DOHH2 (cell line): Measurements from ENCODE around the gene INO80D.

Source experiments
- H3F3A ChIP-seq: fragments of 200-600 bp; sonication (generic), shearing (Covaris generic); 2 replicates; pipeline ENCODE4 v1.6.0; 2016; ENCODE audit warnings: antibody characterized with exemption, mild to moderate bottlenecking; ENCODE audit not compliant: control insufficient read depth, insufficient read depth
- H3K27ac ChIP-seq: fragments of 200-600 bp; sonication (generic); 2 replicates; pipeline ENCODE4 v1.5.1; 2014; ENCODE audit warnings: low read depth, mild to moderate bottlenecking, low read length, moderate library complexity
- H3K27me3 ChIP-seq: fragments of 200-600 bp; sonication (generic); 2 replicates; pipeline ENCODE4 v1.6.1; 2014; ENCODE audit warnings: mild to moderate bottlenecking, low read length, mixed read lengths; ENCODE audit not compliant: control insufficient read depth
- H3K36me3 ChIP-seq: fragments of 200-600 bp; sonication (generic); 2 replicates; pipeline ENCODE4 v1.6.1; 2014; ENCODE audit warnings: mild to moderate bottlenecking, low read length, moderate library complexity, mixed read lengths; ENCODE audit not compliant: control insufficient read depth
- H3K4me1 ChIP-seq: fragments of 200-600 bp; sonication (generic); 2 replicates; pipeline ENCODE4 v1.6.1; 2014; ENCODE audit warnings: mild to moderate bottlenecking, low read length, mixed read lengths; ENCODE audit not compliant: control insufficient read depth
- H3K4me2 ChIP-seq: fragments of 200-600 bp; sonication (generic); 2 replicates; pipeline ENCODE4 v1.6.0; 2014; ENCODE audit warnings: mild to moderate bottlenecking, low read length, moderate library complexity
- H3K4me3 ChIP-seq: fragments of 200-600 bp; sonication (generic); 2 replicates; pipeline ENCODE4 v1.5.1; 2014; ENCODE audit warnings: mild to moderate bottlenecking, low read length, mixed read lengths
- H3K79me2 ChIP-seq: fragments of 200-600 bp; sonication (generic); 2 replicates; pipeline ENCODE4 v1.6.1; 2014; ENCODE audit warnings: mild to moderate bottlenecking, low read length, mixed read lengths; ENCODE audit not compliant: control insufficient read depth
- H3K9me2 ChIP-seq: fragments of 200-600 bp; sonication (generic); replicated peaks from 2 replicates; pipeline ENCODE4 v1.6.1; 2014; ENCODE audit warnings: mild to moderate bottlenecking, low read length, mixed read lengths; ENCODE audit not compliant: control insufficient read depth
- H3K9me3 ChIP-seq: fragments of 200-600 bp; sonication (generic); 2 replicates; pipeline ENCODE4 v1.6.1; 2014; ENCODE audit warnings: antibody characterized with exemption, low read length, mixed read lengths; ENCODE audit not compliant: control insufficient read depth, insufficient read depth
- H4K20me1 ChIP-seq: fragments of 200-600 bp; sonication (generic); 2 replicates; pipeline ENCODE4 v1.6.0; 2014; ENCODE audit warnings: low read depth, mild to moderate bottlenecking, antibody characterized with exemption, low read length, moderate library complexity; ENCODE audit not compliant: control insufficient read depth, insufficient read depth
- EZH2phosphoT487 ChIP-seq: fragments of 200-600 bp; sonication (generic); IDR thresholded peaks from 2 replicates; pipeline ENCODE4 v1.6.1; 2017; ENCODE audit warnings: borderline replicate concordance, mild to moderate bottlenecking, antibody characterized with exemption, low read length, moderate library complexity, mixed read lengths
- TF ChIP-seq, protein P1 (sequence below): fragments of 200-600 bp; sonication (generic); IDR thresholded peaks from one replicate; pipeline ENCODE4 v1.5.1; 2014; ENCODE audit warnings: antibody characterized with exemption, mild to moderate bottlenecking, low read depth, low read length; ENCODE audit not compliant: poor library complexity, severe bottlenecking

Gene INO80D

GRCh38 chr2:205954707-205955106, 131.3 kb downstream of the INO80D start:
- no peaks in the 10 kb centered on the region for H3K9me3 ChIP-seq
- H3K4me3 ChIP-seq: no peak overlapping the region
- no peaks in the 10 kb centered on the region for H4K20me1 ChIP-seq
- no peaks in the 10 kb centered on the region for H3F3A ChIP-seq
- H3K9me2 ChIP-seq: no peaks in the 10 kb centered on the region
- TF ChIP-seq EZH2phosphoT487: no peak
- TF ChIP-seq, protein P1, sequence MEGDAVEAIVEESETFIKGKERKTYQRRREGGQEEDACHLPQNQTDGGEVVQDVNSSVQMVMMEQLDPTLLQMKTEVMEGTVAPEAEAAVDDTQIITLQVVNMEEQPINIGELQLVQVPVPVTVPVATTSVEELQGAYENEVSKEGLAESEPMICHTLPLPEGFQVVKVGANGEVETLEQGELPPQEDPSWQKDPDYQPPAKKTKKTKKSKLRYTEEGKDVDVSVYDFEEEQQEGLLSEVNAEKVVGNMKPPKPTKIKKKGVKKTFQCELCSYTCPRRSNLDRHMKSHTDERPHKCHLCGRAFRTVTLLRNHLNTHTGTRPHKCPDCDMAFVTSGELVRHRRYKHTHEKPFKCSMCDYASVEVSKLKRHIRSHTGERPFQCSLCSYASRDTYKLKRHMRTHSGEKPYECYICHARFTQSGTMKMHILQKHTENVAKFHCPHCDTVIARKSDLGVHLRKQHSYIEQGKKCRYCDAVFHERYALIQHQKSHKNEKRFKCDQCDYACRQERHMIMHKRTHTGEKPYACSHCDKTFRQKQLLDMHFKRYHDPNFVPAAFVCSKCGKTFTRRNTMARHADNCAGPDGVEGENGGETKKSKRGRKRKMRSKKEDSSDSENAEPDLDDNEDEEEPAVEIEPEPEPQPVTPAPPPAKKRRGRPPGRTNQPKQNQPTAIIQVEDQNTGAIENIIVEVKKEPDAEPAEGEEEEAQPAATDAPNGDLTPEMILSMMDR: no peak
- no peaks in the 10 kb centered on the region for H3K4me1 ChIP-seq
- no peaks in the 10 kb centered on the region for H3K27me3 ChIP-seq
- no peak overlapping the region for H3K4me2 ChIP-seq
- no peaks in the 10 kb centered on the region for H3K36me3 ChIP-seq
- H3K79me2 ChIP-seq: no peaks in the 10 kb centered on the region
- H3K27ac ChIP-seq: no peak overlapping the region

DNA sequence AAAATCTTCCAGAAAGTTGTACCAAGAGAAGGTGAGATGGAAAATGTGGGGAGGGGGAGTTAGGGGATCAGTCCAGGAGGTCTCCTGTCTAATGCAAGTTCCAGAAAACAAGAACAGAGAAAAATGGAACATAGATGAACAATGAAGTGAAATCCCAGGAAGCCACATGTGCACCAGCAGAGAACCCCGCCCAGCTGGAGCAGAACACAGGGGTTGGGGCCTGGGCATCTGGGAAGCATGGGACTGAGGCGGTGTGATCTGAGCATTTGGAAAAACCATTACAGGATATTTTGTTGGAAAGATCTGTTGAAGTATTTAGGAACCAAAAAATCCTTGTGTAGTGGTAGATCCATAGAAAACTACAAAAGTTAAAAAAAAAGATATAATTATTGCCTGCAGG, 133.7 kb downstream of the INO80D start:
- Histone ChIP-seq H3K4me2 (no peak overlapping the region), H3K36me3 (no peaks in the 10 kb centered on the region), H3F3A (no peaks in the 10 kb centered on the region), H3K9me3 (no peaks in the 10 kb centered on the region), H3K79me2 (no peaks in the 10 kb centered on the region), H3K4me1 (no peaks in the 10 kb centered on the region), H3K27me3 (0 out of 2 replicates have a peak, but pooled peaks cover 2% of the 10 kb centered on the region), H3K4me3 (no peak overlapping the region), H3K27ac (no peak overlapping the region), H3K9me2 (no peaks in the 10 kb centered on the region), H4K20me1 (no peaks in the 10 kb centered on the region)
- no peak for TF ChIP-seq EZH2phosphoT487
- TF ChIP-seq, protein P1: no peak

DNA sequence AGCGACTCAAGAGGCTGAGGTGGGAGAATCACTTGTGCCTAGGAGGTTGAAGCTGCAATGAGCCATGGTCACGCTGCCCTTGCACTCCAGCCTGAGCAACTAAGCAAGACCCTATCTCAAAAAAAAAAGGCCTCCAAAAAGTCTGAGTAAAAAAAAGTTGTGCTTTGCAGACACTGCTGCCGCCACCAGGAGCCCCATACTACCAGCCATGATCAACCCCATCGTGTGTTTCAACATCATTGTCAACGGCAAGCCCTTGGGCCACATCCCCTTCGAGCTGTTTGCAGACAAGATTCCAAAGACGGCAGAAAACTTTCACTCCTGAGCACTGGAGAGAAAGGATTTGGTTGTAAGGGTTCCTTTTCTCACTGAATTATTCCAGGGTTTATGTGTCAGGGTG, 137.1 kb downstream of the INO80D start:
- Histone ChIP-seq H3F3A (no peaks in the 10 kb centered on the region), H3K79me2 (no peaks in the 10 kb centered on the region), H3K36me3 (no peaks in the 10 kb centered on the region), H3K27ac (no peak overlapping the region), H3K4me2 (no peak overlapping the region), H3K27me3 (0 out of 2 replicates have a peak, but pooled peaks cover 2% of the 10 kb centered on the region), H4K20me1 (no peaks in the 10 kb centered on the region), H3K4me1 (peaks cover 8% of the 10 kb centered on the region), H3K9me2 (no peaks in the 10 kb centered on the region), H3K9me3 (no peaks in the 10 kb centered on the region), H3K4me3 (no peak overlapping the region)
- no peak for TF ChIP-seq EZH2phosphoT487
- TF ChIP-seq, protein P1: no peak

DNA sequence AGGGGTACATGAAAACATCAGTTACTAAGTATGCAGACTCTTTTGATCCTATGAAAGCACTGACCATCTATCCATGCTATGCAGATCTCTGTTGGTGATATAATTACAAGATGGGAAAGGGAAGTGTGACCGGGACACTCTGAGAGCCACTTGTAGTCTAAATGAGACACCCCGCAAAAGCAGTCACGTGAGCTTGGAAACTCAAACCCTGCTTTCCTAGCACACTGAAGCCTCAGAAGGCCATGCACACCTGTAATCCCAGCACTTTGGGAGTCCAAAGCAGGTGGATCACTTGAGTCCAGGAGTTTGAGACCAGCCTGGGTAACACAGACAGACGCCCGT, 137.5 kb downstream of the INO80D start:
- Histone ChIP-seq H3K79me2 (no peaks in the 10 kb centered on the region), H3K4me3 (no peak overlapping the region), H3K27me3 (0 out of 2 replicates have a peak, but pooled peaks cover 2% of the 10 kb centered on the region), H4K20me1 (no peaks in the 10 kb centered on the region), H3K9me3 (no peaks in the 10 kb centered on the region), H3K4me2 (no peak overlapping the region), H3F3A (no peaks in the 10 kb centered on the region), H3K4me1 (peaks cover 8% of the 10 kb centered on the region), H3K9me2 (no peaks in the 10 kb centered on the region), H3K36me3 (no peaks in the 10 kb centered on the region), H3K27ac (no peak overlapping the region)
- TF ChIP-seq, protein P1: no peak
- no peak for TF ChIP-seq EZH2phosphoT487
